GM12878 (cell line): ENCODE data around the gene ALDH1A3. TPM values are rescaled to one million over a fixed set of nuclear protein-coding genes. Genes with fewer than 3 reads are reported as not detected.

ENCODE experiments used
- ATAC-seq: fragments of 200-7000 bp; cut with Tn5 transposase; 3 replicates; pipeline ENCODE4 v1.9.1; 2020; ENCODE audit warnings: mild to moderate bottlenecking, moderate library complexity
- BruUV-seq: library from RNA; stranded (reverse); fragments of 400-500 nt; replicated peaks from 2 replicates; lab custom pipeline; 2021; lab: Mats Ljungman, UMichigan
- CTCF ChIA-PET: fragments of 300-600 bp; sonication (Branson Sonifier 250); formaldehyde crosslinking; extraction: SDS; loops from one replicate; lab custom pipeline; 2021; ENCODE audit warnings: inconsistent platforms; lab: Yijun Ruan, JAX
- POLR2A ChIA-PET: fragments of 350-600 bp; formaldehyde crosslinking; extraction: SDS; loops from one replicate; lab custom pipeline; 2021; ENCODE audit warnings: inconsistent platforms; lab: Charles Lee
- RAD21 ChIA-PET: fragments of 300-600 bp; sonication (Branson Sonifier 250); formaldehyde crosslinking; loops from one replicate; lab custom pipeline; 2023; ENCODE audit warnings: antibody characterized with exemption; ENCODE audit not compliant: unreplicated experiment; lab: Charles Lee
- SMC1A ChIA-PET: fragments of 300-600 bp; sonication (Branson Sonifier 250); formaldehyde crosslinking; loops from one replicate; lab custom pipeline; 2023; ENCODE audit not compliant: unreplicated experiment, uncharacterized antibody; lab: Charles Lee
- DNase-seq: peaks from one replicate; pipeline ENCODE4 v3.0.0-alpha.2; 2011; ENCODE audit warnings: low read depth, low spot score
- FAIRE-seq: peaks from 3 replicates; lab custom pipeline; 2011; peaks lifted over from hg19 to GRCh38; lab: Jason Lieb, UNC
- H2AFZ ChIP-seq: 2 replicates; pipeline ENCODE4 v1.6.0; 2011; ENCODE audit warnings: low read depth, low read length, control low read depth; ENCODE audit not compliant: control insufficient read depth
- H3K27ac ChIP-seq: 2 replicates; pipeline ENCODE4 v1.5.1; 2011; ENCODE audit warnings: control low read depth; ENCODE audit not compliant: control insufficient read depth, insufficient read depth
- H3K27me3 ChIP-seq, 2 experiments: replicated peaks in 1 of 2; 2 replicates each; pipeline versions ENCODE4 v1.6.0 to v1.6.1; 2011; ENCODE audit warnings: low read length in 1 of 2; ENCODE audit not compliant: control insufficient read depth in 2 of 2, insufficient read depth in 2 of 2
- H3K36me3 ChIP-seq, 2 experiments: 2 replicates each; pipeline ENCODE4 v1.5.1; 2011; ENCODE audit warnings: low read length in 1 of 2; ENCODE audit not compliant: control insufficient read depth in 2 of 2, insufficient read depth in 2 of 2
- H3K4me1 ChIP-seq: 2 replicates; pipeline ENCODE4 v1.6.1; 2011; ENCODE audit warnings: mild to moderate bottlenecking, low read length, moderate library complexity, mixed read lengths; ENCODE audit not compliant: control insufficient read depth, insufficient read depth
- H3K4me2 ChIP-seq: 2 replicates; pipeline ENCODE4 v1.6.0; 2011; ENCODE audit warnings: control low read depth; ENCODE audit not compliant: control insufficient read depth, insufficient read depth
- H3K4me3 ChIP-seq: fragments of 200-600 bp; sonication (generic); 2 replicates; pipeline ENCODE4 v1.5.1; 2016
- H3K79me2 ChIP-seq: 2 replicates; pipeline ENCODE4 v1.6.0; 2011; ENCODE audit warnings: low read length; ENCODE audit not compliant: control insufficient read depth, insufficient read depth
- H3K9ac ChIP-seq: 2 replicates; pipeline ENCODE4 v1.8.0; 2011; ENCODE audit warnings: low read length, control low read depth, mixed read lengths; ENCODE audit not compliant: control insufficient read depth, insufficient read depth
- H3K9me3 ChIP-seq: replicated peaks from 3 replicates; pipeline ENCODE4 v1.5.1; 2011; ENCODE audit warnings: mild to moderate bottlenecking, low read length; ENCODE audit not compliant: control insufficient read depth, insufficient read depth
- H4K20me1 ChIP-seq: 2 replicates; pipeline ENCODE4 v1.6.0; 2011; ENCODE audit not compliant: control insufficient read depth, insufficient read depth
- ATF2 ChIP-seq: IDR thresholded peaks from 2 replicates; pipeline ENCODE4 v1.6.1; 2012; ENCODE audit warnings: low read length, inconsistent platforms
- BCL3 ChIP-seq: IDR thresholded peaks from 2 replicates; pipeline ENCODE4 v1.6.1; 2011; ENCODE audit warnings: borderline replicate concordance, low read depth, mild to moderate bottlenecking, moderate library complexity, low read length; ENCODE audit not compliant: insufficient read depth, poor library complexity, severe bottlenecking
- CREM ChIP-seq: IDR thresholded peaks from 2 replicates; pipeline ENCODE4 v1.6.1; 2014; ENCODE audit warnings: antibody characterized with exemption, low read depth
- FOS ChIP-seq: IDR thresholded peaks from 3 replicates; pipeline ENCODE4 v1.6.1; 2011; ENCODE audit warnings: borderline replicate concordance; ENCODE audit not compliant: insufficient read length; ENCODE audit errors: extremely low read depth
- GABPA ChIP-seq: IDR thresholded peaks from 2 replicates; pipeline ENCODE4 v1.6.1; 2014; ENCODE audit warnings: antibody characterized with exemption, low read depth, mild to moderate bottlenecking, inconsistent platforms
- GATAD2B ChIP-seq: fragments of 450-650 bp; conservative IDR thresholded peaks from 2 replicates; pipeline ENCODE4 v1.6.1; 2017; ENCODE audit warnings: low read depth, mild to moderate bottlenecking, moderate library complexity
- HDGF ChIP-seq: fragments of 450-650 bp; IDR thresholded peaks from 2 replicates; pipeline ENCODE4 v1.6.1; 2016; ENCODE audit warnings: antibody characterized with exemption
- IRF4 ChIP-seq: IDR thresholded peaks from 2 replicates; pipeline ENCODE4 v1.6.1; 2011; ENCODE audit warnings: low read depth, low read length
- MLLT1 ChIP-seq: fragments of 450-650 bp; IDR thresholded peaks from 2 replicates; pipeline ENCODE4 v1.6.1; 2016; ENCODE audit warnings: mild to moderate bottlenecking
- NFXL1 ChIP-seq: fragments of 450-650 bp; IDR thresholded peaks from 2 replicates; pipeline ENCODE4 v1.6.1; 2017; ENCODE audit warnings: antibody characterized with exemption, mild to moderate bottlenecking, borderline replicate concordance
- NRF1 ChIP-seq: conservative IDR thresholded peaks from 2 replicates; pipeline ENCODE4 v1.6.1; 2011; ENCODE audit warnings: mild to moderate bottlenecking, low read depth, low read length, improper control_type of control experiment
- POLR2A ChIP-seq: IDR thresholded peaks from 2 replicates; pipeline ENCODE4 v1.6.1; 2011; ENCODE audit warnings: low read depth, mild to moderate bottlenecking, low read length
- POU2F2 ChIP-seq: IDR thresholded peaks from 3 replicates; pipeline ENCODE4 v1.6.1; 2011; ENCODE audit warnings: low read depth, mild to moderate bottlenecking, low read length, borderline replicate concordance
- SMAD1 ChIP-seq: fragments of 450-650 bp; IDR thresholded peaks from 2 replicates; pipeline ENCODE4 v1.6.1; 2018; ENCODE audit warnings: mild to moderate bottlenecking, low read depth; ENCODE audit not compliant: partially characterized antibody
- SP1 ChIP-seq: IDR thresholded peaks from one replicate; pipeline ENCODE4 v1.6.1; 2011; ENCODE audit warnings: low read depth, low read length
- TCF12 ChIP-seq: IDR thresholded peaks from 2 replicates; pipeline ENCODE4 v1.6.1; 2011; ENCODE audit warnings: low read depth, mild to moderate bottlenecking, low read length
- WGBS: methylation state at CpG from one replicate; pipeline ENCODE4 v1.1.6; 2016; ENCODE audit warnings: low lambda C conversion rate; ENCODE audit not compliant: insufficient replicate concordance, insufficient coverage; ENCODE audit errors: missing lambda C conversion rate; 5-methylcytosine and 5-hydroxymethylcytosine counted together
- in situ Hi-C: fragments of 300-500 bp; cut with MboI; formaldehyde crosslinking; loops from 9 replicates; pipeline ENCODE4 v1.14.3; 2018; ENCODE audit warnings: mixed read lengths
- intact Hi-C: fragments of 100-400 bp; cut with micrococcal nuclease; formaldehyde crosslinking; loops from one replicate; pipeline ENCODE4 v1.14.2; 2022; ENCODE audit not compliant: unreplicated experiment
- polyA plus RNA-seq, 11 experiments: library from polyadenylated mRNA; depleted of rRNA in 4 of 11; unstranded in 6 of 11; stranded (reverse) in 5 of 11; fragments of >200 nt; fragmentation: Nextera tagmentation in 4 of 11; fragmentation: Illumina TruSeq in 1 of 11; extraction: Ambion mirVana in 4 of 11; extraction: Trizol in 1 of 11; gene quantifications; 1 replicate in 1 of 11; 2 replicates in 10 of 11; pipeline versions ENCODE4 v1.2.1 to v1.2.3, GENCODE V29; 2011 to 2016; ENCODE audit warnings: inconsistent platforms in 2 of 11, missing spikeins in 2 of 11, low read depth in 1 of 11
- total RNA-seq, 4 experiments: library from RNA; depleted of rRNA in 3 of 4; stranded (reverse); fragments of >200 nt in 3 of 4; fragmentation: Illumina TruSeq in 1 of 4; extraction: Trizol in 1 of 4; gene quantifications; 2 replicates each; pipeline versions ENCODE4 v1.2.1 to v1.2.3, GENCODE V29; 2013 to 2021

Gene ALDH1A3
- total and polyA plus RNA-seq, 10 of the 15 experiments (the other 5 are each of a cell fraction or from before 2014, with no cell fraction given): 0.06 to 0.69 (median 0.18) TPM

GRCh38 chr15:100931143-100931890 is 51.7 kb downstream of the ALDH1A3 start:
- Histone ChIP-seq H3K4me1 (peaks cover 76% of the 10 kb centered on the region), H4K20me1 (0 out of 2 replicates have a peak, but pooled peaks cover 2% of the 10 kb centered on the region), H3K4me3 (peak overlapping the region; percentile 16; the same call in 1 of the 2 replicates), H3K27ac (peak overlapping the region; percentile 81), H3K9ac (peak overlapping the region; percentile 0; the same call in 1 of the 2 replicates), H3K9me3 (no peaks in the 10 kb centered on the region), H3K79me2 (peaks cover 33% of the 10 kb centered on the region), H3K27me3 (no peaks in the 10 kb centered on the region), H3K36me3 (peaks cover 9 to 30% of the 10 kb centered on the region in 2 experiments), H3K4me2 (peak overlapping the region; percentile 90), H2AFZ (peak overlapping the region; percentile 21; the same call in 1 of the 2 replicates)
- RAD21 ChIA-PET: interaction anchor here (2.6 to 6.0 kb wide), 3 partner anchors 11 to 76 kb away, joined by 11 to 76 read pairs (median 48); partner anchors contain the start of gene LRRK1
- intact Hi-C loops: no loop called here
- in situ Hi-C loops: loop anchor here (25.0 kb wide), 1 partner anchor 1419 kb away; no protein-coding TSS in a partner anchor
- SMC1A ChIA-PET: interaction anchor here (1.3 to 5.9 kb wide), 6 partner anchors 9 to 37 kb away, joined by 3 to 45 read pairs (median 6); partner anchors contain the start of gene LRRK1
- DNase-seq: no peak
- 11% methylated on average over 15 of the region's 15 CpGs for WGBS
- no peak for ATAC-seq
- POLR2A ChIA-PET: interaction anchor here (0.6 to 5.3 kb wide), 4 partner anchors 10 to 77 kb away, joined by 3 to 50 read pairs (median 4); no protein-coding TSS in a partner anchor
- TSS peak; percentile 12 for BruUV-seq
- CTCF ChIA-PET: interaction anchor here (0.8 to 5.3 kb wide), 6 partner anchors 9 to 364 kb away, joined by 3 to 59 read pairs (median 6); partner anchors contain the start of genes LRRK1 and SNRPA1
- peak; percentile 52 for FAIRE-seq
- peak; percentile 18 for TF ChIP-seq SP1
- TF ChIP-seq BCL3: no peak
- no peak for TF ChIP-seq FOS
- no peak for TF ChIP-seq GABPA
- TF ChIP-seq NRF1: no peak
- TF ChIP-seq GATAD2B: no peak
- TF ChIP-seq IRF4: no peak
- TF ChIP-seq NFXL1: no peak
- peak; percentile 39; the same call in 1 of the 2 replicates for TF ChIP-seq POLR2A
- no peak for TF ChIP-seq HDGF
- TF ChIP-seq ATF2: peak; percentile 50; the same call in 1 of the 2 replicates
- no peak for TF ChIP-seq SMAD1
- TF ChIP-seq POU2F2: peak; percentile 55; the same call in 1 of the 3 replicates
- TF ChIP-seq TCF12: peak; percentile 45; the same call in 1 of the 2 replicates
- 0 out of 2 replicates have a peak, but pooled peaks have one; percentile 16 for TF ChIP-seq CREM
- TF ChIP-seq MLLT1: no peak
